ENCODE measurements around the gene ELP4.
"Not testable (repeated sequence)": the region's sequence is repeated elsewhere in the genome, so short reads cannot be mapped to it uniquely, and the experiment has no call there.

The ELP4 gene

DNA sequence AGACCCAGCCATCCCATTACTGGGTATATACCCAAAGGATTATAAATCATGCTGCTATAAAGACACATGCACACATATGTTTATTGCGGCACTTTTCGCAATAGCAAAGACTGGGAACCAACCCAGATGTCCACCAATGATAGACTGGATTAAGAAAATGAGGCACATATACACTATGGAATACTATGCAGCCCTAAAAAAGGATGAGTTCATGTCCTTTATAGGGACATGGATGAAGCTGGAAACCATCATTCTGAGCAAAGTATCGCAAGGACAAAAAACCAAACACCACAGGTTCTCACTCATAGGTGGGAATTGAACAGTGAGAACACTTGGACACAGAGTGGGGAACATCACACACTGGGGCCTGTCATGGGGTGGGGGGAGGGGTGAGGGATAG is 69.8 kb downstream of the ELP4 start:
- intact Hi-C loops (cut with micrococcal nuclease); H3K4me3 Mint-ChIP-seq: not testable (repeated sequence)
- H3K9me3 Mint-ChIP-seq: peaks cover 28% of the 10 kb centered on the region

DNA sequence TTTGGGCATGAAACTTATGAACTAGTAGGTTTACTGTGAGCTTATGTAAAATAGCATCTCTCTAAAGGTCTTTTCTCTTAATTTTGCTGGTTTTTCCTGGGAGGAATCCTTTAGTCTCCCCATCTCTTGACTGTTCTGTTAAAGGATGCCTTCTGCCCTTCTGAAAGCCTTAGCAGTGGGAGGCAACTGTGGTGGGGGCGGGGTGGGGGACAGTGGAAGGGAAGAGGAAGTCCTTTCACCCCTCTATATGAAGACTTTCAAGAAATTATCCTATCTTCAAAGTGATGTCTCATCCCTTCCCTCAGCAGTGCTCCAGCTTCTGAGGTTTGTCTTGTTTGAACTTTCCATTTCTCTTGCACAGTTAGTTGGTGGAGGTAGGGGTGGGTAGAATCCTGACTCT is 73.1 kb downstream of the ELP4 start:
- Mint-ChIP-seq H3K4me3 (no peak overlapping the region), H3K27ac (no peak overlapping the region), H3K27me3 (no peaks in the 10 kb centered on the region), H3K36me3 (ENCODE audit: low read depth) (peaks cover 6% of the 10 kb centered on the region), H3K4me1 (ENCODE audit: low read depth) (peaks cover 4% of the 10 kb centered on the region), H3K9me3 (no peaks in the 10 kb centered on the region)
- intact Hi-C loops (cut with micrococcal nuclease): no loop called here

More for the DNA sequence above, 69.8 kb downstream of the ELP4 start:
- H3K27me3 Mint-ChIP-seq; H3K4me1 Mint-ChIP-seq (ENCODE audit: low read depth); H3K36me3 Mint-ChIP-seq (ENCODE audit: low read depth); H3K27ac Mint-ChIP-seq: not testable (repeated sequence)

DNA sequence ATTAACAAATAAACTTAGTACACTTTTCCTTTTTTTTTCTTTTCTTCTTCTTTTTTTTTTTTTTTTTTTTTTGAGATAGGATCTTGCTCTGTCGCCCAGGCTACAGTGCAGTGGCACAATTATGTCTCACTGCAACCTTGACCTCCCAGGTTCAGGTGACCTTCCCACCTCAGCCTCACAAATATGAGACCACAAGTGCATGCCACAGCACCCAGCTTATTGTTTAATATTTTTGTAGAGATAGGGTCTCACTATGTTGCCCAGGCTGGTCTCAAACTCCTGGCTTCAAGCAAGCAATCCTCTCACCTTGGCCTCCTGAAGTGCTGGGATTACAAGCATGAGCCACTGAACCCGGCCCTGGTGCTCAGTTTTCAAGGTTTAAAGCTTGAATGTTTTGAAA is 88.9 kb downstream of the ELP4 start:
- H3K9me3 Mint-ChIP-seq: peaks cover 9% of the 10 kb centered on the region
- no peaks in the 10 kb centered on the region for H3K4me1 Mint-ChIP-seq (ENCODE audit: low read depth)
- H3K27me3 Mint-ChIP-seq: no peaks in the 10 kb centered on the region
- intact Hi-C loops (cut with micrococcal nuclease): no loop called here
- H3K27ac Mint-ChIP-seq: no peak overlapping the region
- no peak overlapping the region for H3K4me3 Mint-ChIP-seq
- peaks cover 25% of the 10 kb centered on the region for H3K36me3 Mint-ChIP-seq (ENCODE audit: low read depth)

DNA sequence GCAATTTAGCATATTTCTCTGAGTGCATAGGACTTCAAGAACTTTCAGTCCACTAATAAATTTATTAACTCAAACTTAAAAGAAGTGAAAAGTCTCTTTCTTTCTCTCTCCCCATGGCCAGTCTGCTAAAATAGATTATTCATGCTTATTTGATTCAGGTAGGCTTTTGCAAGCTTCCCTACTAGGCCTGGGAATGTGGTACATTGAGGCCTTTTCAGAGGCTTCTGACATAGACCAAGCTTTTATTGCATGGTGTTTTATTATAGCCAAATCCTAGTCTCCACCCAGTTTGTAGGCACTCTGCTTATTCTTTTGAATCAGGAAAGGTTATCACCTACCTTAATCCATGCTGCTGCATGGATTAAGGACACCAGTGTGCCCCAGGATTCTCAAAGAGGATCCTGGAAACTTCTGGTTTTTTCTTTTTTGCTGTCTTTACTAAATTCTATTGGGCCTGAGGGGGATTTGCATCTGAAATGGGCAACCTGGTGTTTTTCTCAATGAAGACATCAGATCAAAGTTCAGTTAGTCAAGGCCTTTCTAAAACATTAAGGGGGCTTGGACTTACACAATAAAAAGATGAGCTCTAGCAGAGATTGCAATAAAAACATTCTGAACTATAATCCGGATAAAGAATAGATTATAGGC is 92.2 kb downstream of the ELP4 start:
- H3K36me3 Mint-ChIP-seq (ENCODE audit: low read depth): peaks cover 15% of the 10 kb centered on the region

DNA sequence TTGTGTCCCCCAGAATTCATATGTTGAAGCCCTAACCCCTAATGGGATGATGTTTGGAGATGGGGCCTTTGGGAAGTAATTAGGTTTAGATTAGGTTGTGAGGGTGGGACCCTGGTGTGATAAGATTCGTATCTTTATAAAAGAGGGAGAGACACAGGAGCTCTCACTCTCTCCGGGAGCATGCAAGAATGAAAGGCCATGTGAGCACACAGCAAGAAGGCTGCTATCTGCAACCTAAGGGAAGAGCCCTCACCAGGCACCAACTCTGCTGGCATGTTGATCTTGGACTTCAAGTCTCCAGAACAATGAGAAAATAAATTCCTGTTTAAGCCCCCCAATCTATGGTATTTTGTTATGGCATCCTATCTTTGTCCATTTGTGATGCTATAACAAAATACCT is 97.3 kb downstream of the ELP4 start:
- intact Hi-C loops (cut with micrococcal nuclease): no loop called here
- H3K36me3 Mint-ChIP-seq (ENCODE audit: low read depth): peaks cover 7% of the 10 kb centered on the region
- no peak overlapping the region for H3K4me3 Mint-ChIP-seq
- H3K4me1 Mint-ChIP-seq (ENCODE audit: low read depth): no peaks in the 10 kb centered on the region
- no peaks in the 10 kb centered on the region for H3K27me3 Mint-ChIP-seq
- no peak overlapping the region for H3K27ac Mint-ChIP-seq
- peaks cover 11% of the 10 kb centered on the region for H3K9me3 Mint-ChIP-seq

More for the DNA sequence above, 92.2 kb downstream of the ELP4 start:
- Mint-ChIP-seq H3K27me3 (no peaks in the 10 kb centered on the region), H3K4me3 (no peak overlapping the region), H3K4me1 (ENCODE audit: low read depth) (no peaks in the 10 kb centered on the region), H3K9me3 (peaks cover 9% of the 10 kb centered on the region), H3K27ac (no peak overlapping the region)
- intact Hi-C loops (cut with micrococcal nuclease): no loop called here

DNA sequence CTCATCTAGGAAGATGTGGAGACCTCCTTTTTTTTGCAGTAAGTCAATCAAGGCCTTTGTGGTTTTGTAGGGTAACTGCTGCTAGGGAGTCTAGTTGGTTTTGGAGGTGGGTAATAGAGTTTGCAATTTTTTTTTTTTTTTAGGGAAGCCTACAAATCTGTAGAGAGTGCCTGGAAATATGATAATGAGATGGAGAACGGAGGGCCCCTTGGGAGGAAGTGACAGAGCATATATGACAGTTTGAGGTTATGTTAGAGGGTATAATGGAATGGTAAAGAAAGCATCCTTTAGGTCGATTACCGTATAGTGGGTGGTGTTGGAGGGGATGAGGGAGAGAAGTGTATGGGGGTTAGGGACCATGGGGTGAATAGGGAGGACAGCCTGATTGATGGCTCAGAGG is 98.3 kb downstream of the ELP4 start:
- Mint-ChIP-seq H3K36me3 (ENCODE audit: low read depth) (peaks cover 7% of the 10 kb centered on the region), H3K27me3 (no peaks in the 10 kb centered on the region), H3K4me3 (no peak overlapping the region), H3K9me3 (peaks cover 11% of the 10 kb centered on the region), H3K4me1 (ENCODE audit: low read depth) (no peaks in the 10 kb centered on the region), H3K27ac (no peak overlapping the region)
- intact Hi-C loops (cut with micrococcal nuclease): no loop called here

DNA sequence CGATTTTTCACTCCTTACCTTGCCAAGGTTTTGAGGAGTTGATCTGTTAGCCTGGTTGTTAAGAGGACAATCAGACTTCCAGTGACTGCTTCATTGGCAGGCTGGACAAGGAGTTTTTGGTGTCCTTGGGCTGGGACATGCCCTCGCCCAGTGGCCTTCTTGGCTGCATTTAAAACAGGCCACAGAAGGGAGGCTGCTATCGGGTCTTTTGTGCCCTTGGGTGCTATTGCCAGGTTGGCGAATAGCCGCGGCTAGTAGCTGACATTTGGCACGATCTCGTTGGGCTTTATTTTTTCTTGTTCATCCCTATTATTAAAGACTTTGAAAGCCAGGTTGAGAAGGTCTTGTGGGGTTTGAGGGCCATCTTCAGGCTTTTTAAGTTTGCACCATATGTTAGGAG is 99.4 kb downstream of the ELP4 start:
- peaks cover 11% of the 10 kb centered on the region for H3K9me3 Mint-ChIP-seq
- no peaks in the 10 kb centered on the region for H3K27me3 Mint-ChIP-seq
- peaks cover 7% of the 10 kb centered on the region for H3K36me3 Mint-ChIP-seq (ENCODE audit: low read depth)
- intact Hi-C loops (cut with micrococcal nuclease): no loop called here
- no peak overlapping the region for H3K4me3 Mint-ChIP-seq
- no peak overlapping the region for H3K27ac Mint-ChIP-seq
- no peaks in the 10 kb centered on the region for H3K4me1 Mint-ChIP-seq (ENCODE audit: low read depth)

DNA sequence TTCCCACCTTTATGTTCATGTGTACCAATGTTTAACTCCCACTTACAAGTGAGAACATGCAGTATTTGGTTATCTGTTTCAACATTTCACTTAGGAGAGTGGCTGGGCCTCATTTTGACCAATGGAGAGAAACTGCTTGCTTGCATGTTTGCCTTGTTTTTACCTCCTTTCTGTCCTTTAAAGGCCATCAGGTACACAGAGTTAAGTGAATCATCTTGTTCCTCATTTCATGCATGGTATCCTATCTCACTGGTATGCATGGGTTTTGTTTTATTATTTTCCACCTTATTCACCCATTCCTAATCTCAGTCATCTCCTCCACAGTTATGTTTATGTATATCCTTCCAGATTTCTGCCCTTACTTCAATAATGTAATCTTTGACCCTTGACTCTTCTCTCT is 101.0 kb downstream of the ELP4 start:
- Mint-ChIP-seq H3K4me3 (no peak overlapping the region), H3K9me3 (peaks cover 11% of the 10 kb centered on the region), H3K27ac (no peak overlapping the region), H3K36me3 (ENCODE audit: low read depth) (peaks cover 7% of the 10 kb centered on the region), H3K27me3 (no peaks in the 10 kb centered on the region), H3K4me1 (ENCODE audit: low read depth) (no peaks in the 10 kb centered on the region)
- intact Hi-C loops (cut with micrococcal nuclease): no loop called here

DNA sequence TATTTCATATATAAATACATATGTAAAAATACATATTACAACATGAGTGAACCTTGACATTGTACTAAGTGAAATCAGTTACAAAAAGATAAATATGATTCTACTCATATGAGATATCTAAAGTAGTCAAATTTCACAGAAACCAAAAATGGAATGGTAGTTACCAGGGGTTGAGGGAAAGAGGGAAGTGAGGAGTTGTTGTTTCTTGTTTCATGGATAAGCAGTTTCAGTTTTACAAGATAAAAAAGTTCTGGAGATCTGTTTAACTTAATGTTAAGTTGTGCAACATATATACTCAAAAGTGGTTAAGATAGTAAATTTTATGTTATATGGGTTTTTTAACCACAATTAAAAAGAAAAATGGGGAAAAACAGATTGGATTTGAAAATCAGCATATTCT is 107.7 kb downstream of the ELP4 start:
- intact Hi-C loops (cut with micrococcal nuclease): no loop called here
- no peaks in the 10 kb centered on the region for H3K9me3 Mint-ChIP-seq
- peaks cover 7% of the 10 kb centered on the region for H3K4me1 Mint-ChIP-seq (ENCODE audit: low read depth)
- H3K4me3 Mint-ChIP-seq: no peak overlapping the region
- no peaks in the 10 kb centered on the region for H3K27me3 Mint-ChIP-seq
- no peak overlapping the region for H3K27ac Mint-ChIP-seq
- no peaks in the 10 kb centered on the region for H3K36me3 Mint-ChIP-seq (ENCODE audit: low read depth)

DNA sequence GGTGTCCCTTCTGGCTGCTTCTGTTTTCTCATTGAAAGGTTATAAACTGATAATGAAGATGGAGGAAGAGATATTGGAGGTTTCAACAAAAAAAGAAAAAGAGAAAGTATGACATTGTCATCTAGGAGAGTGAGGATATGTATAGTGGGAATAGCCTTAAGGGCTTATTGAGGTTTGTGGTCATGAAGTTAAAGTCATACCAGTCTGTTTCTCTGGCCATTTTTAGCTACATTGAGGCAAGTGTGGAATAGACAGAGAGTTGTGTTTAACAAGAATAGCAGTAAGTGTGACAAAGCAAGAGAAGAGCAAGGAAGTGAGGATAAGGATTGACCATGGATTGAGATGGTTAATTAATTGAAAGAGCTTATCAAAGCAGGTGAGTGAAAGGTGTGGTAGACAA is 110.4 kb downstream of the ELP4 start:
- Mint-ChIP-seq H3K4me3 (no peak overlapping the region), H3K36me3 (ENCODE audit: low read depth) (no peaks in the 10 kb centered on the region), H3K4me1 (ENCODE audit: low read depth) (peaks cover 7% of the 10 kb centered on the region), H3K27me3 (no peaks in the 10 kb centered on the region), H3K9me3 (no peaks in the 10 kb centered on the region), H3K27ac (no peak overlapping the region)
- intact Hi-C loops (cut with micrococcal nuclease): no loop called here

DNA sequence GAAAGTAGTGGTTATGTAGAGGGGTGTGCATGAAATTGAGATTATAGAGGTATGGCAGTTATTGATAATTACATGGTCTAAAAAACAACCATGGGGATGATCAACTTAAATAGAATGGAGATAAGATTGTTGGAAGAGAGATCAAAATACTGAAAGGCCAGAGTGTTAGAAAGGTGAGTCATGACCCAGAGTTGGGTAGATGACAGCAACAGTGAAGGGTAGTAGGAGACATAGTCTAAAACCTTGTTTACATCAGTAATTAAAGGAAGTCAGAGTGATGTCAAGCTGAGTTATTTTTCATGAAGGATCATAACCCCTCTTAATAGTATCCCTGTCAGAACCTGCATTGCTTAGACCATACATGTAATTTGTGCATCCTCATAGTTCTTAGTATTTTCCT is 110.9 kb downstream of the ELP4 start:
- Mint-ChIP-seq H3K4me3 (no peak overlapping the region), H3K27me3 (no peaks in the 10 kb centered on the region), H3K36me3 (ENCODE audit: low read depth) (no peaks in the 10 kb centered on the region), H3K9me3 (no peaks in the 10 kb centered on the region), H3K27ac (no peak overlapping the region), H3K4me1 (ENCODE audit: low read depth) (peaks cover 7% of the 10 kb centered on the region)
- intact Hi-C loops (cut with micrococcal nuclease): no loop called here

DNA sequence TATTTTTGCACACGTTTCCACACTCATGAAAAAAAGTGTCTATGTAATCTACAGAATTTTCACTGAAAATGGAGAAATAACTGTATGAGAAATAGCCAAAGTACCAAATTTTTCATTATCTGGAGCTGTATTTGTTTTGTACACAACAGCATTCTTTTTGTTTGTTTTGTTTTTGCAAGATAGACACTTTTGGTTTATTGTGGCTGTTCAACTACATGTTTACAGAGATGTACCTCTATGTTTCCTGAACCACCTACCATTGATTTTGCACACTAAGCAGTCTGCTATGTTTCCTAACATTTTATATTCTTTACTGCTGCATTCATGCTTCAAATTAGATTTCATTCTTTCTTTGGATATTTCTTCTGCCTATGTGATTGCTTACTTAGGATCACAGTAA is 116.3 kb downstream of the ELP4 start:
- intact Hi-C loops (cut with micrococcal nuclease): no loop called here
- H3K27me3 Mint-ChIP-seq: no peaks in the 10 kb centered on the region
- no peak overlapping the region for H3K27ac Mint-ChIP-seq
- no peaks in the 10 kb centered on the region for H3K9me3 Mint-ChIP-seq
- no peak overlapping the region for H3K4me3 Mint-ChIP-seq
- H3K36me3 Mint-ChIP-seq (ENCODE audit: low read depth): no peaks in the 10 kb centered on the region
- no peaks in the 10 kb centered on the region for H3K4me1 Mint-ChIP-seq (ENCODE audit: low read depth)

DNA sequence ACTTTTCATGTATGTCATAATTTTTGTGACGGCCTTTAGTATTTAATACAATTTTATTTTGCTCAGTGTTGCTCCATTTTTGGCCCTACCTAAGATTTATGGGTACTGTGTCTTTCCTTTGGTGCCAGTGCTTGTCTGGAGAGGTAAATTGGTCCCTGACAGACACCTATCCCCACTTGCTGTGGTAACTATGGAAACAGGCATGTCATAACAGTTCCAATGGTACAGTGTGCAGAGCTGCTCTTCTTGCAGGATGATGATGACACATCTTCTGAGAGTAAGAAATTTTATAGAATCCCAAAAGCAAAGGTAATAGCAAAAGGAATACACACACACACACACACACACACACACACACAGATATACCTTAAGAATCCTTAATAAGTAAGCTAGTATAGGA is 118.5 kb downstream of the ELP4 start:
- intact Hi-C loops (cut with micrococcal nuclease): no loop called here
- no peaks in the 10 kb centered on the region for H3K27me3 Mint-ChIP-seq

DNA sequence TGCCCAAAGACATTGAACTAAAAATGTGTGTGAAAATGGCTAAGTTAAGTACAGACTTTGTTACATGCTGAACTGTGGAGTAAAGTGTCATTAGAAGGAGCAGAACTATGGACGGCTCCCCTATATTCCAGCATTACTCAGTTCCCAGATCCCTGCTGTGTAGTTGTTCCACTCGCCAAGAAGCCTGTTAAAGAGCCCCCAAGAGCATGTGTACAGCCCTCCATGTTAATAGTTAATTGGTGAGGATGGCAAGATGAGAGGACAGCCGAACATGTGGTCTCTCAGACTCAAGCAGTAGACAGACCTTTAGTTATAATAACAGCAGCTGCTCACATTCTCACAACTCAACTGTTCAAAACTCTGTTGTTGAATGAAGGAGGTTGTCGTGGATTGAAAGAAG is 127.4 kb downstream of the ELP4 start:
- Mint-ChIP-seq H3K27me3 (no peaks in the 10 kb centered on the region), H3K27ac (no peak overlapping the region), H3K4me1 (ENCODE audit: low read depth) (no peaks in the 10 kb centered on the region), H3K36me3 (ENCODE audit: low read depth) (no peaks in the 10 kb centered on the region), H3K4me3 (no peak overlapping the region), H3K9me3 (no peaks in the 10 kb centered on the region)
- intact Hi-C loops (cut with micrococcal nuclease): no loop called here

More for the DNA sequence above, 118.5 kb downstream of the ELP4 start:
- no peaks in the 10 kb centered on the region for H3K9me3 Mint-ChIP-seq
- H3K36me3 Mint-ChIP-seq (ENCODE audit: low read depth): no peaks in the 10 kb centered on the region
- H3K27ac Mint-ChIP-seq: no peak overlapping the region
- H3K4me3 Mint-ChIP-seq: no peak overlapping the region
- no peaks in the 10 kb centered on the region for H3K4me1 Mint-ChIP-seq (ENCODE audit: low read depth)

DNA sequence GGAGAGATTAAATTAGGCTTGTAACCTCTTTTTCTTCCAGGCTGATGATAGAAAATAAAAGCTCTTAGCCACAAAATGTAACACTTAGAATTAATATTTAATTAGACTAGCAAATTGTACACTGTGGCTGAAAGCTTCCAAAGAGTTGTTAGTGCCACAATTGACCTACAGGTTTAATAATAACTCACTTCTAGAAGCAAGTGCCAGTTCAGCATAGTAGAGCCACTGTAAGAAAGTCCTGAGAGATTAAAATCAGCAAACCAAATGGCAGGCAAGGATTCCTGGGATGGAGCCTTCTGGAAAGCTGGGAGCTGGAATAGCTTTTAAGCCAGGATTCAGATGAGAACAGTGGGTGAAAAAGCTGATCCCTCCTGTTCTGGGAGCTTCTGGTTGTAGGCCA is 131.0 kb downstream of the ELP4 start:
- Mint-ChIP-seq H3K27me3 (no peaks in the 10 kb centered on the region), H3K27ac (no peak overlapping the region)

More for the DNA sequence above, 131.0 kb downstream of the ELP4 start:
- Mint-ChIP-seq H3K4me3 (no peak overlapping the region), H3K9me3 (no peaks in the 10 kb centered on the region), H3K36me3 (ENCODE audit: low read depth) (no peaks in the 10 kb centered on the region), H3K4me1 (ENCODE audit: low read depth) (no peaks in the 10 kb centered on the region)
- intact Hi-C loops (cut with micrococcal nuclease): no loop called here

All from dendritic cell treated with granulocyte-macrophage colony-stimulating factor and Interleukin-4, amounts not matched to agents 40 ng/mL and 50 ng/mL, for 4 days (primary cell).